GM18498 (cell line): Measurements from ENCODE around the gene PUS1.
"Not testable (repeated sequence)": the region's sequence is repeated elsewhere in the genome, so short reads cannot be mapped to it uniquely, and the experiment has no call there.

ENCODE experiments used
- ATAC-seq: cut with Tn5 transposase; IDR thresholded peaks from one replicate; pipeline ENCODE4 v1.9.1; 2021; ENCODE audit warnings: mild to moderate bottlenecking, moderate library complexity; ENCODE audit not compliant: unreplicated experiment

PUS1 gene

GRCh38 chr12:131933387-131933786, 4.3 kb downstream of the PUS1 start:
- ATAC-seq = no peak

GRCh38 chr12:131934535-131934934, 5.5 kb downstream of the PUS1 start:
- no peak for ATAC-seq

- ATAC-seq = no peak
Measured at GRCh38 chr12:131938082-131938481, 9.0 kb downstream of the PUS1 start.

GRCh38 chr12:131939007-131939406, 9.9 kb downstream of the PUS1 start:
- no peak for ATAC-seq

- no peak for ATAC-seq
Measured at GRCh38 chr12:131940141-131940547, 11.1 kb downstream of the PUS1 start.

GRCh38 chr12:131941116-131941986, 12.3 kb downstream of the PUS1 start:
- no peak for ATAC-seq

- ATAC-seq = no peak
Measured at GRCh38 chr12:131941987-131942341, 12.9 kb downstream of the PUS1 start.

- ATAC-seq = no peak
Measured at GRCh38 chr12:131942671-131943070, 13.6 kb downstream of the PUS1 start.

- no peak for ATAC-seq
Measured at GRCh38 chr12:131943389-131943788, 14.3 kb downstream of the PUS1 start.

- ATAC-seq = no peak
Measured at GRCh38 chr12:131943876-131944275, 14.8 kb downstream of the PUS1 start.

- ATAC-seq = no peak
Measured at GRCh38 chr12:131944601-131945251, 15.7 kb downstream of the PUS1 start.

- ATAC-seq = no peak
Measured at GRCh38 chr12:131946757-131947156, 17.7 kb downstream of the PUS1 start.

- no peak for ATAC-seq
Measured at GRCh38 chr12:131947482-131948027, 18.5 kb downstream of the PUS1 start.

- no peak for ATAC-seq
Measured at GRCh38 chr12:131948166-131948712, 19.2 kb downstream of the PUS1 start.

GRCh38 chr12:131948713-131949430, 19.8 kb downstream of the PUS1 start:
- ATAC-seq = not testable (repeated sequence)

- peak; percentile 92 for ATAC-seq
Measured at GRCh38 chr12:131949431-131950181, 20.5 kb downstream of the PUS1 start, which contains the start of gene EP400. TSS of gene EP400 (plus strand) at chr12:131949942. CDS start at chr12:131960620, 10,678 bp downstream.

GRCh38 chr12:131950182-131950913, 21.3 kb downstream of the PUS1 start:
- ATAC-seq = peak; percentile 40

- not testable (repeated sequence) for ATAC-seq
Measured at GRCh38 chr12:131953810-131954209, 24.7 kb downstream of the PUS1 start.

GRCh38 chr12:131954460-131954859, 25.4 kb downstream of the PUS1 start:
- not testable (repeated sequence) for ATAC-seq
